Occipital lobe (tissue), 2 donors: ENCODE measurements around the gene PLK2. TPM values are rescaled to one million over a fixed set of nuclear protein-coding genes. Genes with fewer than 3 reads are reported as not detected.

Experiments used
- DNase-seq: peaks from one replicate; lab custom pipeline; 2025; lab: John Stamatoyannopoulos, UW
- total RNA-seq: library from RNA; depleted of rRNA; stranded (reverse); fragments of >200 nt; gene quantifications from one replicate; pipeline ENCODE4 v1.2.3, GENCODE V29; 2014

PLK2 gene
- 448 TPM for total RNA-seq

DNA sequence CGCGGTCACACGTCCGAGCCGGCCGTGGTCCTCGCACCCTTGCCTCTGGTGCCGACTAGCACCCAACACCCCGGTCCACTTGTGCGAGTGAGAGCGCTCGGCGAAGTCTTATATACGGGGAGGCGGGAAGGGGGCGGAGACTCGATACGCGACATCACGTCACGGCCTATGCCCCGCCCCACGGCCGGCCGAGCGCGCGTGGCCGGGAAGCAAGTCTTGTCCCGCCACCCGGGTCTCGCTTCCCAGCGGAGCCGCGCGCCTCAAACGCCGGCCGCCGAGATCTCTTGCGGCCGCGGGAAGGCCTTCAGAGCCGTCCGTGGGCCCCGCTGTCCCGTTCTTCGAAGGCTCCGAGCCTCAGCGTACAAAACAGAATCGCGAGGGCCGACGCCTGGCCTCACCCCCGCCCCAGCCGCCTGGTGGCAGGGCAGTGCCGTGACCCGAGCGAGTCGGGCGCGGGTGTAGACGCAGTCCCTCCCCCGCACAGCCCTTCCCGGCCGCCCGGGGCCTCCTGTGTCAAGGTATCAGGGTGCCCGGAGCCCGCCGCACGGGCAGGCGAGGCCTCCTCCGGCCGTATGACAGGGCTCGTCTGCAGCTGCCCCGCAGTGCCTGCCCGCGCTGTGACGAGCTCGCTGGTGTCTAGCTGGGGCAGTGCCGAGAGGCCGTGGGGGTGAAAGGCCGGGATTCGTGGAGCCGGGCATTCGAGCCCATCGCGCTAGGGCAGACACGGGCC is at the start of gene PLK2:
TSS of gene PLK2 (minus strand) at position 85 of the 730 bp plus-strand sequence. CDS start 127 bp downstream, outside the sequence.
- DNase-seq: peak; percentile 92

DNA sequence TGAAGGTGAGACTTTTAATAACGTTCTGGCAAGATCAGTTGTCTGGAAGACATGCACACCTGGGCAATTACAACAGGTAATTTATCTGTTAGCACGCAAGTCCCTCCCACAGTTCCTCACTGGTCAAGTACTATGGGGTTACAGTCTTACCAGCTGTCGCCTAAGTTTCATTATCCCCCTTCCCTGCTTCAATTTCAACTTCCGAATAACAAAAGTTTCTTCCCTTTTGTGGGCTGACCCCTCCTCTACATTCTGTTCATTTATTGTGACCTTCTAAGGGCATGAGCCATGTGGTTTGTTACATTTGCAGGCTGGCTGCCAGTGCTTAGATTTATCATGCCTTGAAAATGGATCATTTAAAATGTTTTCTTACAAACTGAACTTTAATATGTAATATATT is 47.8 kb upstream of the PLK2 start:
- DNase-seq: no peak

DNA sequence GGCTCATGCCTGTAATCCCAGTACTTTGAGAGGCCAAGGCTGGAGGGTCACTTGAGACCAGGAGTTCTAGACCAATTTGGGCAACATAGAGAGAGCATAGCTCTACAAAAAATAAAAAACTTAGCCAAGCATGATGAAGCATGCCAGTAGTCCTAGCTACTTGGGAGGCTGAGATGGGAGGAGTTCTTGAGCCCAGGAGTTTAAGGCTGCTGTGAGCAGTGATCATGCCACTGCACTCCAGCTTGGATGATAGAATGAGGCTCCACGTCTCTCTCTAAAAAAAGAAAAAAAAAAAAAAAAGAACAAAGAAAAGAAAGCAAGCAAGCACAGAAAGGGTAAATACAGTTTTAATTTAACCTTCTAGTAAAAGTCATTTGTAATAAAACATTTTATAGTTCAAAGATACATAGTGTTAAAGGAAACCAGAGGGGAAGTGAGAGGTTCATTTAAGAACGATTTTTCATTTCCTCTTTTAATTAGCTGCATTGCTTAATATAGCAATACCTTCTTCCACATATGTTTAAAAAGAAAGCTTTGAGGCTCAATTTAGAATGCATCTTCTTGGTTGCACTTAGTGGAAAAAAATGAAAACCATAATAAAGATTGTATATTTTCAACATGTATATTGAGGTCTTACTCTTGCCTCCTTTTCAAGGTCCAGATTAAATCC is 46.2 kb upstream of the PLK2 start:
- DNase-seq: no peak

DNA sequence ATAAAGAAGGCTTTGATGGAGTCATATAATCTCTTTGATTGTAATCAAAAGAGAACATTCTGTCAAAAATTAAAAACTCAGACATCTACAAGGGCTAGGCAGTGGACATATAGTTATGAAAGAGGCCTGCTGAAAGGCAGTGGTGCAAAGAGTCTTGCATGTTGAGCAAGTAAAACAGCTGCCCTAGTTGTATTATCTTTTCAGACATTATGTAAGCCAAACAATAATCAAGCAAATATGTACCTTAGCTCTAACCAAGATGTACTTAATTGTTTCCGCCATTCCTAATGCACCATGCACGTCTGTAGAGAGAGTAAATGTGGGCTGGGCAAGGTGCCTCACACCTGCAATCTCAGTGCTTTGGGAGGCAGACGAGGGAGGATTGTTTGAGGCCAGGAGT is 45.6 kb upstream of the PLK2 start:
- no peak for DNase-seq

DNA sequence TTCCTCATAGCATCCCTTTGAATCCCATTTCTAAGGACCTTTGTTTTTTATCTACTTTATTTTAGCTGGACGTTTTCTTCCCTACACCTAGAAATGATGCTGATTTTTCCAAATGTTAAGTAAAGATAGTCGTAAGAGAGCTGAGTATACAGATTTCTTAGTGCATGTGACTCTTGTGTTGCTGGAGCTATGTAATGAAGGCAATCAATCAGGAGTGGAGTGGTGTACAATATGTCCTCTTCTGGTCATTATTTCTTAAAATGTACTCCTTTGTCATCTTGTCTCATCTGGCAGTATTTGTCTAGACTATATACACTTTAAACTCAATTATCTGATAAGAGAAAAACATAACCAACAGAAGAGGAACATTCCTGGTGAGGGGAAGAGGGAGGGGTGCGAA is 44.9 kb upstream of the PLK2 start:
- no peak for DNase-seq

DNA sequence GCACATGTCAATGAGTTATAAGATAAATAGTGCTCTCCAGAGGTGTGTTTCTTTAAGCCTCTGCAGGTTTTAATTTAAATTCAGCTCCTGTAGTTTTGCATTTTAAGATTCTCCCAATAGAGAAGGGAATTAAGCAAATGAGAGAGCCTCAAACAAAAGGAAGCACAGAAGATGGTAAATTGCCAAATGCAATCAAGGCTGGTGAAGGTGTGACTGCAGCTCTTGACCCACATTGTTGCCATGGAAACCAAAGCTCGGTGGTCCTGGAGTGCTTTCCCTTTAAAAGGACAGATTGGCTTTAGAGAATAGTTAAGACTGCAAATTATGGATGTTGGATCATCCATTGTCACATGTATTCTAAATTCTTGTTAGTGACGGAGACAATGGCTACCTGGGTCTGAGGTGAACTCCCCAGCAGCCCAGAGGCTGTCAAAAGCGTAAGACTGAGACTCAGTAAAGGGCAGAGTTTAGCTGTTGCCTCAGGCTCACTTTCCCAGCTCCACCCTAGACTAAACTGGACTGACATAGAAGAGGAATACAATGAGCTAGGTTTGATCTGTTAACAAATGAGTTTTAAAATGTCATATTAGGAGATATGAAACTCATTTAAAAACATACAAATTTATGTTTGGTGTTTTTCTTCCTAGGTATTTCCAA is 43.6 kb upstream of the PLK2 start:
- DNase-seq: no peak

DNA sequence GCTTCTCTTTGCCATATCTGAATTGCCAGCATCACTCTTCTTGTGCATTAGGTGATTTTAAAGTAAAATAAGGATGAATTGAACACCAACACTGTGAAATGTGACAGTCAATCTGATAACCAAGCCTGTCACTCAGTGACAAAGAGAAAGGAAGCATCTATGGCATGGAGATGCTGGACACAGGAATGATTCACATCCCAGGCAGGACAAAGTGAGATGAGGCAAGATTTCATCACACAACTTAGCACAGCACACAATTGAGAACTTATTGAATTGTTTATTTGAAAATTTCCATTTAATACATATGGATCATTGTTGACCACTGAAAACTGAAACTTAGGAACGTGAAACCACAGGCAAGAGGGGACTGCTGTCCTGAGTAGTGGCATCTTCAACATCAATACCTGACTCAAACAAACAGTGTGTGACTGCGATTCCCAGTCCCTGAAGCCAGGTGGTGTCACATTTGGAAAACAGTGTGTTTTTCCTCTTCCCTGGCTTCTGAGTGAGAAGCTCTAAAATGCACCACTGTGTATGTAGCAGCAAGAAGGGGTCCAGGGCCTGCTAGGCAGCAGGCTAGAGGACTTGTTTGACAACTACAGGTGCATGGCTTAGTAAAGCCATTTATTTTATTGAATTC is 42.0 kb upstream of the PLK2 start:
- no peak for DNase-seq

DNA sequence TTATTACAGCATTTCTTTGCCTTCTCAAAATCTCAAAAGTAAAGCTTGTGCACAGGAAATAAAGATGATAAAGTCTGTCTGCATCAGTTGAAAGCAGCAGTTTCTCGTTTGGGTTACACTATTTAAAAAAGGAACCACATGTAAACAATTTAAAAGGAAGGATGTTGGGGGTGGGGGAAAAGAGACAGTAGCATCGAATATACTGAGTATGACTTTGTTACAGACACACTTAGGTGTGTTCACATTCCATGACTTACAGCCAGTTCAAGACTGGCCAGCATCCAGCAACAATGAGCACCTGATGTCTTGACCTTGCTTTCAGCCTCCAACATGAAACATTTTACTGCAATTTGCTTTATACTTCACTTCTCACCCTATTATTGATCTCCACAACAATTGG is 40.1 kb upstream of the PLK2 start:
- DNase-seq: no peak

DNA sequence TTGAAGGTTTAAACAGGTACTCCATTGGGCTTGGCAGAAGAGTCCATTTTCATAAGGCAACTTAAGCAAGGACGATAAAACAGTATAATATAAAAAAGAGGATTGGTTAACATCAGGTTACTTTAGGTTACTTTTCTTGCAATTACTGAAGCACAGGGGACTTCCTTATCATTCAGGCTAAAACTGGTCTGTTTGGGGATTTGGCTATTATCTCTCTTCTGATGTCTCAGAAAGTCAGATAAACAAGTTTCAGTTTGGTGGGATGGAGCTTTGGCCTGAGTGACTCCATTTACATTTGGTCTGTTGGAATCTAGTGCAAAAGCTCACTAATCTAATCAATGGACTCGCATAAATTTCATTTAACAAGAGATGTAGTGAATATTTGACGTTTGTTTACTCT is 39.3 kb upstream of the PLK2 start:
- DNase-seq: no peak

DNA sequence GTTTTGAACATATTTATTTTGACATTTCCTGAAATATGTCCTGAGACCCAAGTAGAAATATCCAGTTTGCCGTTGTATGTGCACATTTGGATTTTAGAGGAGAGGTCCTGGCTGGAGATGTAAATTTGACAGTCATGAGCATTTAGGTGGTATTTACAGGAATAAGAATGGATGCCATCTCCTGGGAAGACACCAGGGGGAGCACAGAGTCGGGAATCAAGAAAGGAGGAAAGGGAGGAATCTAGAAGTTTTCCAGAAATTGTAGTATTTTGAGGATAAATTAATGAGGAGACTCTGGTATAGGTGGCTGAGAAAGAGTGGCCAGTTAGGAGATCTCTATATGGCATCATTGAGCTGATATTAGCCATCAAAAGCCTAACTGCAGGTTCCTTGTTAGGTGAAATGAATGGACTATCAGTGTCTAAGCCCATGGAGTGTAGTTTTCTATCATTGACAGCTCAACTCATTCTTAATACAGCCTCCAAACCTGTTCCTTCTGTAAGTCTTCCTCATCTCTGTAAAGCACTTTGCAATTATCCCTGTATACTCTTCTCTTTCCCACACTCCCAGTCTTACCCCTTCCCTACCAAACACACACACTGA is 38.6 kb upstream of the PLK2 start:
- peak; percentile 2 for DNase-seq

DNA sequence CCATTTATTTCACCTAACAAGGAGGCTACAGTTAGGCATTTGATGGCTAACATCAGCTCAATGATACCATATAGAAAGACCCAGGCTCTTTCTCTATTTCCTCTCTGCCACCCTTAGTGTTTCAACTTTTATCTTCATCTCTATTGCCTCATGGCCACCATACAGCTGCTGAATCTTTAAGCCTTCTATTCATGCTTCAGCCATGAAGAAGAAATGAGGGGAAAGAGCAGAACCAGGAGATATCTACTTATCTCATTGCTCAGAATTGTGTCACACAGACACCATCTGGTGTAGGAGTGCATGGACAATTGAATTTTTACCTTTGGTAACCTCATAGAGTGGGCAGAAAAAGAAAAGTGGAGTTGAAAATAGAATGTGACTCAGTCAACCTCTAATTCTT is 38.0 kb upstream of the PLK2 start:
- DNase-seq: no peak

DNA sequence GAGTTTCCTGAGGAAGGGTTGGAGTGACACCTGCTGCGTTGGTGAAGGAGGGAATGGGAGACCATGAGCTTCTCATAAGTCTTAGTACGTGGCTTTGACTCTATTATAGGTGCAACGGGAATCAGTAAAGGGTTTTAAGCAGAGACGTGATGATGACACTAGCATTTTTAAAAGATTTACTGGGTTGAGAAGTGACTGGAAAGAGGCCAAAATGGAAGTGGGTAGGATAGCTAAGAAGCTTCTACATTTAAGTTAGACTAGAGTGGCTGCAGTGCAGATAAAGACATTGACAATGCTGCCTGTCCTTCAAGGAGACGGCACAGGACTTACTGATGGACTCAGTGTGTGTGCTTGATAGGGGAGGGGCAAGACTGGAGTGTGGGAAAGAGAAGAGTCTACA is 37.5 kb upstream of the PLK2 start:
- no peak for DNase-seq

DNA sequence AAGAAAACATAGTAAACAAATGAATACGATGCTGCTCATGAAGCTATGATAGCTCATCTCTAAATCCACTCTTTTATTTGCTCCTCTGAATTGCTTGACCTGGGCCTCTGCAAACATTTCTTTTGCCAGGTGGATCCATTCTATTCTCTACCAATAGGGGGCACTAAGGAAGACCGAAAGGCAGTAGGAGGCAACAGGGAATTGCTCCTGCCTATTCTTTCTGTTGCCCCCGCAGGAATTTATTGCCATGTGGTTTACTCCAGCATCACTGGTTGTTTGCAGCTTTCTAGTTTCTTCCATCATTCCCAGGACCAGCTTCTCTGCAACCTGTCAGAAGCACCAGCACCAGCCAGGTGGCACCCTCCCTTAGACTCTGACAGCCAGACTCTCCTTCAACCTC is 36.6 kb upstream of the PLK2 start:
- DNase-seq: no peak

DNA sequence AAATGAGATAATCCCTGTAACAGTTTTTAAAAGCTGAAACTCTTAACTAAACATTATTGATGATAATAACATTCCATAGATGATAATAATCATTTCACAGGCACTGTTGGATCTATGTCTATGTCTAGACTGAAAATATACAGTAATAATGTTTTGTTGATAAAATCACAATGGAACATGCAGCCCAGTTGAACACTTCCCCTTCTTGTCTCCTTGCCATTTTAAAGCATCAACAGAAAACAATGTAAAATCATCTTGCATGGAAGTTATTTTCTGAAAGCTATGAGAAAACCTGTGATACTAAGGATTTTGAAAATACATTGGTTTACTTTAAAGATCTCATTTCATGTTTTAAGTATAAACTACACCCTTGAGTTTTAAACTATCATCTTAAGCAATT is 33.3 kb upstream of the PLK2 start:
- DNase-seq: no peak

DNA sequence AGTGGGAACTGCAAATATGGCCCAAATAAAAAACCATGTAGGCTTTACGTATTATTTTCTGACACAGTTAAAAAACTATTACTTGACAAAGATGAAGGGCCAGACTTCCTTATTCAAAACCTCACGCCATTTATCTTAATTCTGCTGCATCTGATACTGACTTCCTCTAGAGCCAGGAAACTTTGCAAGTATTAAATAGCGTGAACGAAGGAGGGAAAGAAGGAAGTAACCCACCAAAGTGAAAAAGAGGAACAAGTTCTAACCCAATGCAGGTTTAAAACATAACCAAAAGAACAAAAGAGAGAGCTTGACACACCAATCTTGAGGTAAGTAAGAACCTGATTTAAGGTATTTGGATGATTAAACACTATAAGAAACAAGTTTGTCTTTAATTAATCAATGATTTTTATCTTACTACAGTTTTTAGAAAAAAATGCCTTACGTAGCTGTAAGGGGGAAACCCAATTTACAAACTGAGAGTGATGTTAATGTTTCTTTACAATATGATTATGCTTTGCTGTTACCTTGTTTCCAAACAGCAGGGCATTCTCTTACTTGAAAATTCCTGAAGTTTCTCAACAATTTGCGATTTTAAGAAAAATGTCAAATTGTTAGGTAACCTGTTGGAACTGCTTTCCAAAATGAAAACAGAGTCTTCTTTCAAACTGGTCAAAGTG is 31.5 kb upstream of the PLK2 start, which contains the start of gene GAPT:
TSS of gene GAPT (plus strand) at position 220 of the 677 bp plus-strand sequence. CDS start 3,102 bp downstream, outside the sequence.
- DNase-seq: no peak

DNA sequence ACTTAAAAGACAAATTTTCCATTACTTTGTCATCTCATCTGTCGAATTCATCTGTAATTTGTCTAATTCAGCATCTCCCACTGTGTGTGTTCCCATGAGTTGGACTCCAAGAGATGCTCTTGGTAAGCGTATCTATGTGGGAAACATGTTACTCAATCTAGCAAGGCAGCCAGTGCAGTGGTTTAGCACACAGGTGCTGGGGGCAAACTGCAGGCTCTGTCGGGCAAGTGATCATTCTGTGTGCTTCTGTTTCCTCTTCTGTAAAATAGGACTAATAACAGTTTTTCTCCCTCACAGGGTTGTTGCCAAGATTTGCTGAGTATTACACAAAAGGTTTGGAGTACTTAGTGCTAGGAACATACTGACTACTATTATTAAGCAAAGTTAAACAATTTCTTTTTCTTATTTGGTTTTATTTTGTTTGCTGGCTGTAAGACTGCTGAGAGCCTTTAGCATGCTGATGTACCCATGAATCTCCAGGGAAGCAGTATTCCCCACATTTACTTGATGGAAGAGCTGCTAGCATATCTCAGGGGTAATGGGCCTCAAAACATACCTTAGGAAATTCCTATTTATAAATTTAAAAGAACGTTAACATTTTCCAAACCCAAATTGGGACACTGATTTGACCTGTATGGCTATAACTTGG is 30.6 kb upstream of the PLK2 start:
- no peak for DNase-seq

DNA sequence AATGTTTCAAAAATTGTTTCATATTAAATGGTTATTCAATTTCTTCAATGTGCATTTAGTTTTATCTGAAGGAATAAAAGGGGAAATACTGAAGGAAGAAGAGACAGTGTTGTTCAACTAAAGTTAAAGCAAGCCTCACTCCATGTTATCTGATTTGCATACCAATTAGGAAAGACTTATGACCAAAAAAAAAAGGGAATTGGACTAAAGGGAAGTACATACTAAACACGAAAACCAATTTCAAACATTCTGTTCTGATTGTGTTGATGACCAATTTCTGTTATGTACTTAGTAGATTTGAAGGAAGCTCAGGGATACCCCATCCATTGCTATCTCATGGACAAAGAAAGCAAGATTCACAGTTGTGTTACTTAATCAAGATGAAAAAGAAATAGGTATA is 26.4 kb upstream of the PLK2 start:
- DNase-seq: no peak

DNA sequence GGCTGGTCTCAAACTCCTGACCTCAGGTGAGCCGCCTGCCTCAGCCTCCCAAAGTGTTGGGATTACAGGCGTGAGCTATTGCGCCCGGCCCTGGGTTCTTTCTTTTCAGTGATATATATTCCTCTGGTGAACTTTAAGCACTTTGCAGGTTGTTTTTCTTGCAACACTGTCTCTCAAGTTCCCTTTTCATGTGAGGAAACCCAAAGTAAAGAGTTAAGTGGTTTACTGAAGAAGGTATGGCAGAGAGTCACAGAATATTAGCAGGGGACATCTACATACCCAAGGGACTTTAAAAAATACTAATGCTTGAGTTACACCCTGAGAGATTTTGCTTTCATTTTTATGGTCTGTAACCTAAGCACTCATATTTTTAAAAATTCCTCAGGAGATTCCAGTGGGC is 24.6 kb upstream of the PLK2 start:
- DNase-seq: no peak

DNA sequence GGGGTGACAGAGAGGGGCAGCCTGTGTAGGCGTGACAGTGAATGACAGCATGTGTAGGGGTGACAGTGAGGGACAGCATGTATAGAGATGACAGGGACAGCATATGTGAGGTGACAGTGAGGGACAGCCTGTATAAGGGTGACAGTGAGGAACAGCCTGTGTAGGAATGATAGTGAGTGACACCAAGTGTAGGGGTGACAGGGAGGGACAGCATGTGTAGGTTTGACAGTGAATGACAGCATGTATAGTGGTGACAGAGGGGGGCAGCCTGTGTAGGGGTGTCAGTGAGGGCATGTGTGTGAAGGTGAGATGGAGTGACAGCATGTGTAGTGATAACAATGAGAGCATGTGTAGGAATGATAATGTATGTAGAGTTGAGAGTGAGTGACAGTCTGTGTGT is 22.6 kb upstream of the PLK2 start:
- no peak for DNase-seq

DNA sequence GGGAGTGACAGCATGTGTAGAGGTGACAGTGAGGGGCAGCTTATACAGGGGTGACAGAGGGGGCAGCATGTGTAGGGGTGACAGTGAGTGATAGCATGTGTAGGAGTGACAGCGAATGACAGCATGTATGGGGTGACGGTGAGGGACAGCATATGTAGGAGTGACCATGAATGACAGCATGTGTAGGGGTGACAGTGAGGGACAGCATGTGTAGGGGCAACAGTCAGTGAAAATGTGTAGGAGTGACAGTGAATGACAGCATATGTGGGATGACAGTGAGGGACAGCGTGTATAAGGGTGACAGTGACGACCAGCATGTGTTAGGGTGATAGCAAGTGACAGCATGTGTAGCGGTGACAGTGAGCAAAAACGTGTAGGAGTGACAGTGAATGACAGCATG is 21.9 kb upstream of the PLK2 start:
- no peak for DNase-seq
